K562 (cell line): ENCODE data around the gene EHBP1L1. TPM values are rescaled to one million over a fixed set of nuclear protein-coding genes. Genes with fewer than 3 reads are reported as not detected.

Source experiments
- FOXM1 ChIP-seq, 2 experiments: fragments of 450-650 bp in 1 of 2; sonication (generic) in 1 of 2; formaldehyde crosslinking in 1 of 2; IDR thresholded peaks; 2 replicates each; pipeline versions ENCODE4 v1.6.1 to v1.9.0; 2017 to 2022; ENCODE audit warnings: low read depth in 2 of 2, mild to moderate bottlenecking in 2 of 2, missing genetic modification reagents in 1 of 2, moderate library complexity in 1 of 2
- JUND ChIP-seq, 2 experiments: IDR thresholded peaks; 2 replicates in 1 of 2; 3 replicates in 1 of 2; pipeline ENCODE4 v1.6.1; 2011; ENCODE audit warnings: borderline replicate concordance in 2 of 2, low read depth in 2 of 2, low read length in 2 of 2, improper control_type of control experiment in 1 of 2, missing biosample characterization in 1 of 2, missing genetic modification characterization in 1 of 2, missing genetic modification reagents in 1 of 2
- KDM1A ChIP-seq, 2 experiments: fragments of 450-650 bp; IDR thresholded peaks; 2 replicates each; pipeline ENCODE4 v1.6.1; 2016; ENCODE audit warnings: mild to moderate bottlenecking in 2 of 2
- MBD2 ChIP-seq: sonication (generic); IDR thresholded peaks from 2 replicates; pipeline ENCODE4 v1.6.1; 2016; ENCODE audit warnings: low read depth, borderline replicate concordance
- MIER1 ChIP-seq: fragments of 450-650 bp; IDR thresholded peaks from 2 replicates; pipeline ENCODE4 v1.6.1; 2016; ENCODE audit warnings: antibody characterized with exemption, mild to moderate bottlenecking, low read depth
- NCOR1 ChIP-seq: fragments of 450-650 bp; IDR thresholded peaks from 2 replicates; pipeline ENCODE4 v1.6.1; 2016; ENCODE audit warnings: mild to moderate bottlenecking, moderate library complexity
- PHF8 ChIP-seq: fragments of 200-600 bp; sonication (generic); IDR thresholded peaks from 2 replicates; pipeline ENCODE4 v1.6.1; 2012; ENCODE audit warnings: mixed run types, mild to moderate bottlenecking, inconsistent platforms, low read length, moderate library complexity, borderline replicate concordance
- RBBP5 ChIP-seq: fragments of 200-600 bp; sonication (generic); IDR thresholded peaks from 2 replicates; pipeline ENCODE4 v1.6.1; 2012; ENCODE audit warnings: borderline replicate concordance, mild to moderate bottlenecking, low read length, control low read depth, inconsistent platforms; ENCODE audit not compliant: insufficient read depth, poor library complexity, severe bottlenecking
- RBFOX2 ChIP-seq: fragments of 200-400 bp; formaldehyde crosslinking; IDR thresholded peaks from 2 replicates; pipeline ENCODE4 v1.6.1; 2017; ENCODE audit warnings: low read depth, mild to moderate bottlenecking, low read length, moderate library complexity
- RBM15 ChIP-seq: fragments of 200-400 bp; formaldehyde crosslinking; IDR thresholded peaks from 2 replicates; pipeline ENCODE4 v1.6.1; 2018; ENCODE audit warnings: mild to moderate bottlenecking, low read length, moderate library complexity; ENCODE audit not compliant: insufficient read depth
- TBL1XR1 ChIP-seq, 2 experiments: IDR thresholded peaks; 2 replicates each; pipeline ENCODE4 v1.6.1; 2012; ENCODE audit warnings: improper control_type of control experiment in 2 of 2, low read length in 2 of 2, mild to moderate bottlenecking in 1 of 2
- U2AF1 ChIP-seq: fragments of 200-400 bp; formaldehyde crosslinking; optimal IDR thresholded peaks from 2 replicates; pipeline ENCODE3; 2017; ENCODE audit warnings: mild to moderate bottlenecking, low read depth, low read length, moderate library complexity
- ZBTB7A ChIP-seq: IDR thresholded peaks from 2 replicates; pipeline ENCODE4 v1.6.1; 2011; ENCODE audit warnings: low read depth, mild to moderate bottlenecking, low read length, moderate library complexity, borderline replicate concordance; ENCODE audit not compliant: control insufficient read depth
- ZBTB8A ChIP-seq: fragments of 450-650 bp; IDR thresholded peaks from 2 replicates; pipeline ENCODE4 v1.6.1; 2018; ENCODE audit warnings: mild to moderate bottlenecking, moderate library complexity; ENCODE audit not compliant: partially characterized antibody
- ZNF174 ChIP-seq: fragments of 250-450 bp; sonication (Bioruptor Pico); IDR thresholded peaks from 2 replicates; pipeline ENCODE4 v1.4.0; 2020; ENCODE audit warnings: mild to moderate bottlenecking
- ZNF586 ChIP-seq: fragments of 450-650 bp; formaldehyde crosslinking; conservative IDR thresholded peaks from 2 replicates; pipeline ENCODE4 v1.4.0; 2020; ENCODE audit warnings: mild to moderate bottlenecking, moderate library complexity
- polyA plus RNA-seq, 8 experiments: library from polyadenylated mRNA; depleted of rRNA in 4 of 8; stranded (reverse) in 5 of 8; unstranded in 3 of 8; fragments of >200 nt; fragmentation: Nextera tagmentation in 2 of 8; fragmentation: Illumina TruSeq in 1 of 8; extraction: Ambion mirVana in 2 of 8; extraction: Trizol in 1 of 8; gene quantifications; 2 replicates each; pipeline versions ENCODE4 v1.2.1 to v1.2.3, GENCODE V29; 2011 to 2014; ENCODE audit warnings: inconsistent platforms in 1 of 8, missing spikeins in 1 of 8
- total RNA-seq, 7 experiments: library from RNA; depleted of rRNA in 6 of 7; stranded (reverse); fragments of >200 nt in 6 of 7; fragmentation: Illumina TruSeq in 2 of 7; extraction: Trizol in 2 of 7; gene quantifications; 2 replicates each; pipeline versions ENCODE4 v1.2.1 to v1.2.3, GENCODE V29; 2011 to 2021; ENCODE audit warnings: low replicate concordance in 1 of 7
- TF ChIP-seq, protein P1 (sequence below): fragments of 450-650 bp; IDR thresholded peaks from 2 replicates; pipeline ENCODE4 v1.6.1; 2016; ENCODE audit warnings: mild to moderate bottlenecking
- TF ChIP-seq, protein P2 (sequence below): fragments of 250-450 bp; sonication (Bioruptor Pico); IDR thresholded peaks from 2 replicates; pipeline ENCODE4 v1.5.0; 2021
- TF ChIP-seq, protein P3 (sequence below): fragments of 250-450 bp; sonication (Bioruptor Pico); IDR thresholded peaks from 2 replicates; pipeline ENCODE4 v1.5.0; 2021
- TF ChIP-seq, protein P4 (sequence below): conservative IDR thresholded peaks from 2 replicates; pipeline ENCODE4 v1.6.1; 2011; ENCODE audit warnings: low read depth, mild to moderate bottlenecking, low read length; ENCODE audit not compliant: control insufficient read depth

EHBP1L1 gene
- total and polyA plus RNA-seq, 9 of the 15 experiments (the other 6 are each of a cell fraction or from before 2014, with no cell fraction given), result 0.03 to 87.1 (median 26.3) TPM

DNA sequence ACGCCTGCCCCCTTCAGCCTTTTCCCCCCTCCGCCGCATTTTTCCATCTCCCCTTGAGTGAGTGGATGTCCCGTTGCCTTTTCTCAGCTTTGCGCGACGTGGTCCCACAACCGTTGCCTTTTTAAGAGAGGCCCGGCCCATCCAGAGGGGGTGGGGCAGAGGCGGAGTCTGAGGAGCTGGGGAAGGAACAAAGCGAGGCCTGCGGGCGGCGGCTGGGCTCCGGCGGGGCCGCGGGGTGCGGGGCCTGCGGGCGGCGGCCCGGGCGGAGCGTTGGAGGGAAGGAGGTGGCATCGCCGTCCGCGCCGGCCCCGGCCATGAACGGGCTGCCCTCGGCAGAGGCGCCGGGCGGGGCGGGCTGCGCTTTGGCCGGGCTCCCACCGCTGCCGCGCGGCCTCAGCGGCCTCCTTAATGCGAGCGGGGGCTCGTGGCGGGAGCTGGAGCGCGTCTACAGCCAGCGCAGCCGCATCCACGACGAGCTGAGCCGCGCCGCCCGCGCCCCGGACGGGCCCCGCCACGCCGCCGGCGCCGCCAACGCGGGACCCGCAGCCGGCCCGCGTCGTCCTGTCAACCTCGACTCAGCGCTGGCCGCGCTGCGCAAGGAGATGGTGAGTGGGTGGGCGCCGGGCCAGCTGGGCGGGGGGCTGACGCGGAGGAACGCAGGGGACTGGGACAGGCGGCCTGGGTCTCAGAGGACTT lies 3.3 kb upstream of the EHBP1L1 start, which contains the start of gene FAM89B (continued):
- TF ChIP-seq, protein P1, sequence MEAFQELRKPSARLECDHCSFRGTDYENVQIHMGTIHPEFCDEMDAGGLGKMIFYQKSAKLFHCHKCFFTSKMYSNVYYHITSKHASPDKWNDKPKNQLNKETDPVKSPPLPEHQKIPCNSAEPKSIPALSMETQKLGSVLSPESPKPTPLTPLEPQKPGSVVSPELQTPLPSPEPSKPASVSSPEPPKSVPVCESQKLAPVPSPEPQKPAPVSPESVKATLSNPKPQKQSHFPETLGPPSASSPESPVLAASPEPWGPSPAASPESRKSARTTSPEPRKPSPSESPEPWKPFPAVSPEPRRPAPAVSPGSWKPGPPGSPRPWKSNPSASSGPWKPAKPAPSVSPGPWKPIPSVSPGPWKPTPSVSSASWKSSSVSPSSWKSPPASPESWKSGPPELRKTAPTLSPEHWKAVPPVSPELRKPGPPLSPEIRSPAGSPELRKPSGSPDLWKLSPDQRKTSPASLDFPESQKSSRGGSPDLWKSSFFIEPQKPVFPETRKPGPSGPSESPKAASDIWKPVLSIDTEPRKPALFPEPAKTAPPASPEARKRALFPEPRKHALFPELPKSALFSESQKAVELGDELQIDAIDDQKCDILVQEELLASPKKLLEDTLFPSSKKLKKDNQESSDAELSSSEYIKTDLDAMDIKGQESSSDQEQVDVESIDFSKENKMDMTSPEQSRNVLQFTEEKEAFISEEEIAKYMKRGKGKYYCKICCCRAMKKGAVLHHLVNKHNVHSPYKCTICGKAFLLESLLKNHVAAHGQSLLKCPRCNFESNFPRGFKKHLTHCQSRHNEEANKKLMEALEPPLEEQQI, result no peak
- TF ChIP-seq RBM15, result no peak
- TF ChIP-seq ZNF586 (CRISPR knock-in tag), result no peak
- no peak for TF ChIP-seq MBD2
- no peak for TF ChIP-seq KDM1A (IDR thresholded peaks at IDR 0.05)
- TF ChIP-seq NCOR1, result no peak
- TF ChIP-seq, protein P2, sequence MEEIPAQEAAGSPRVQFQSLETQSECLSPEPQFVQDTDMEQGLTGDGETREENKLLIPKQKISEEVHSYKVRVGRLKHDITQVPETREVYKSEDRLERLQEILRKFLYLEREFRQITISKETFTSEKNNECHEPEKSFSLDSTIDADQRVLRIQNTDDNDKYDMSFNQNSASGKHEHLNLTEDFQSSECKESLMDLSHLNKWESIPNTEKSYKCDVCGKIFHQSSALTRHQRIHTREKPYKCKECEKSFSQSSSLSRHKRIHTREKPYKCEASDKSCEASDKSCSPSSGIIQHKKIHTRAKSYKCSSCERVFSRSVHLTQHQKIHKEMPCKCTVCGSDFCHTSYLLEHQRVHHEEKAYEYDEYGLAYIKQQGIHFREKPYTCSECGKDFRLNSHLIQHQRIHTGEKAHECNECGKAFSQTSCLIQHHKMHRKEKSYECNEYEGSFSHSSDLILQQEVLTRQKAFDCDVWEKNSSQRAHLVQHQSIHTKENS (CRISPR knock-in tag), result no peak
- TF ChIP-seq FOXM1 (IDR thresholded peaks at IDR 0.05; ENCODE audit: low read depth), result peak; percentile 84
- TF ChIP-seq FOXM1 (CRISPR knock-in tag; IDR thresholded peaks at IDR 0.05; ENCODE audit: low read depth), result no peak
- no peak for TF ChIP-seq U2AF1
- TF ChIP-seq JUND (IDR thresholded peaks at IDR 0.05; ENCODE audit: borderline replicate concordance, low read depth, low read length), result peak; percentile 61
- TF ChIP-seq JUND (tag; IDR thresholded peaks at IDR 0.05; ENCODE audit: borderline replicate concordance, low read depth, low read length), result no peak
- TF ChIP-seq, protein P3, sequence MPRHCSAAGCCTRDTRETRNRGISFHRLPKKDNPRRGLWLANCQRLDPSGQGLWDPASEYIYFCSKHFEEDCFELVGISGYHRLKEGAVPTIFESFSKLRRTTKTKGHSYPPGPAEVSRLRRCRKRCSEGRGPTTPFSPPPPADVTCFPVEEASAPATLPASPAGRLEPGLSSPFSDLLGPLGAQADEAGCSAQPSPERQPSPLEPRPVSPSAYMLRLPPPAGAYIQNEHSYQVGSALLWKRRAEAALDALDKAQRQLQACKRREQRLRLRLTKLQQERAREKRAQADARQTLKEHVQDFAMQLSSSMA (CRISPR knock-in tag), result 0 out of 2 replicates have a peak, but pooled peaks have one; percentile 62
- no peak for TF ChIP-seq TBL1XR1 (IDR thresholded peaks at IDR 0.05; ENCODE audit: low read length in 2 of 2)
- TF ChIP-seq, protein P4, sequence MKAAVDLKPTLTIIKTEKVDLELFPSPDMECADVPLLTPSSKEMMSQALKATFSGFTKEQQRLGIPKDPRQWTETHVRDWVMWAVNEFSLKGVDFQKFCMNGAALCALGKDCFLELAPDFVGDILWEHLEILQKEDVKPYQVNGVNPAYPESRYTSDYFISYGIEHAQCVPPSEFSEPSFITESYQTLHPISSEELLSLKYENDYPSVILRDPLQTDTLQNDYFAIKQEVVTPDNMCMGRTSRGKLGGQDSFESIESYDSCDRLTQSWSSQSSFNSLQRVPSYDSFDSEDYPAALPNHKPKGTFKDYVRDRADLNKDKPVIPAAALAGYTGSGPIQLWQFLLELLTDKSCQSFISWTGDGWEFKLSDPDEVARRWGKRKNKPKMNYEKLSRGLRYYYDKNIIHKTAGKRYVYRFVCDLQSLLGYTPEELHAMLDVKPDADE, result no peak
- TF ChIP-seq RBBP5, result peak; percentile 72
- TF ChIP-seq ZBTB8A, result no peak
- peak; percentile 59 for TF ChIP-seq RBFOX2
- TF ChIP-seq ZNF174 (CRISPR knock-in tag), result no peak
- TF ChIP-seq MIER1, result no peak
- peak; percentile 71; the same call in 1 of the 2 replicates for TF ChIP-seq ZBTB7A
- TF ChIP-seq PHF8, result peak; percentile 70; the same call in 1 of the 2 replicates
